Ramos (cell line): ENCODE measurements around the gene CCM2.

Source experiments
- in situ Hi-C: fragments of 300-500 bp; cut with MboI; formaldehyde crosslinking; loops from one replicate; pipeline ENCODE4 v1.14.3; 2022; ENCODE audit warnings: low sequenced_read_pairs; ENCODE audit not compliant: unreplicated experiment

Gene CCM2

GRCh38 chr7:45000093-45001032 is at the start of gene CCM2:
Gene CCM2 (plus strand): TSS chr7:45000201. CDS start chr7:45000334, 133 bp downstream.
- in situ Hi-C loops = no loop called here

GRCh38 chr7:44953156-44953555 is 46.8 kb upstream of the CCM2 start:
- in situ Hi-C loops = no loop called here

GRCh38 chr7:44955733-44956132 is 44.3 kb upstream of the CCM2 start:
- in situ Hi-C loops = no loop called here

- in situ Hi-C loops = no loop called here
Measured at GRCh38 chr7:44956157-44956766, 43.7 kb upstream of the CCM2 start.

- in situ Hi-C loops = no loop called here
Measured at GRCh38 chr7:44958645-44959344, 41.2 kb upstream of the CCM2 start.

- in situ Hi-C loops = no loop called here
Measured at GRCh38 chr7:44959433-44959951, 40.5 kb upstream of the CCM2 start.

- in situ Hi-C loops = no loop called here
Measured at GRCh38 chr7:44960011-44960580, 39.9 kb upstream of the CCM2 start.

GRCh38 chr7:44961844-44962482 is 38.0 kb upstream of the CCM2 start:
- in situ Hi-C loops = no loop called here

- in situ Hi-C loops = no loop called here
Measured at GRCh38 chr7:44962483-44963251, 37.3 kb upstream of the CCM2 start.

- in situ Hi-C loops = no loop called here
Measured at GRCh38 chr7:44963364-44964290, 36.4 kb upstream of the CCM2 start.

- in situ Hi-C loops = no loop called here
Measured at GRCh38 chr7:44964384-44964830, 35.6 kb upstream of the CCM2 start.

- in situ Hi-C loops = no loop called here
Measured at GRCh38 chr7:44964831-44965440, 35.1 kb upstream of the CCM2 start.

GRCh38 chr7:44965441-44965903 is 34.5 kb upstream of the CCM2 start:
- in situ Hi-C loops = no loop called here

GRCh38 chr7:44965937-44966730 is 33.9 kb upstream of the CCM2 start:
- in situ Hi-C loops = no loop called here

GRCh38 chr7:44966731-44967538 is 33.1 kb upstream of the CCM2 start:
- in situ Hi-C loops = no loop called here
